Lower leg skin (tissue), 3 donors: ENCODE results near the gene LRRC36.

Source experiments
- POLR2A ChIP-seq, 2 donors: fragments of 450-650 bp; IDR thresholded peaks; one replicate each; pipeline ENCODE4 v1.6.1; 2016 to 2017; ENCODE audit warnings: antibody characterized with exemption in 2 of 2, mild to moderate bottlenecking in 1 of 2, moderate library complexity in 1 of 2
- TF ChIP-seq, protein P1 (sequence below), 3 donors: fragments of 450-650 bp; IDR thresholded peaks; one replicate each; pipeline ENCODE4 v1.5.1; 2016; ENCODE audit warnings: antibody characterized with exemption in 3 of 3, mild to moderate bottlenecking in 3 of 3, moderate library complexity in 2 of 3

DNA sequence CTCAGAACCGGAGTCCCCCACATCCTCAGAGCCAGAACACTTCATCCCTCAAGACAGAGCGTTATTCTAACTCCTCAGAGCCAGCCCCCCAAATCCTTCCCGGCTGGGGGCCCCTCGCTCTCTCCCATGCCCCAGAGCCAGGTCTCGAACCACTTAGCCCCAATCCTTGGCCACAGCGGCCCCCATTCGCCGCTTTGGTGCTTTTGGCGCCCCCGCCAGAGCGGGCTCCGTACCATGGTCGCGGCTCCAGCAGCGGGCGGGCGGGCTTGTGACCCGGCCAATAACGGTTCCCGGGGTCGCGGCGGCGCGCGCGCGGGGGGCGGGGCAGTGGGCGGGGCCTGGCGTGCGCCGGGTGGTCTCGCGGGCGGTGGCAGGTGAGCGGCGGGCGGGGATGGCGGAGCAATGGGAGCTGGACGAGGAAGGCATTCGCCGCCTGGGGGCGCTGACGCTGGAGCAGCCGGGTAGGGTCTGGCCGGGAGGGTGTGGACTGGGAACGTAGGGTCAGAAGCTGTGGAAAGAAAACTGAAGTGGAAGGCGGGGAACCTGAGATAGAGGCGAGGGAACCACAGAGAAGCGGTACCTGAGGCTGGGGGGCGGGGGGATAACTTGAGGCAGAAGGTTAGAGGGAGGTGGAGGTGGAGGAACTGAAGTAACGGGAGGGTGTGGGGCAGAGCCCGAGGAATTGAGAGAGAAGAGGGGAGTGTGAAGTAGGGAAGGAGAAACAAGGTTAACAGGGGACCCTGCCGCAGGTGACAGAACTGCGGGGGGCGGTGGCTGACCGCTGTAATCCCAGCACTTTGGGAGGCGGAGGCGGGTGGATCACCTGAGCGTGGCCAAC, at the start of gene LRRC36, which contains the start of gene KCTD19:
- TF ChIP-seq, protein P1, sequence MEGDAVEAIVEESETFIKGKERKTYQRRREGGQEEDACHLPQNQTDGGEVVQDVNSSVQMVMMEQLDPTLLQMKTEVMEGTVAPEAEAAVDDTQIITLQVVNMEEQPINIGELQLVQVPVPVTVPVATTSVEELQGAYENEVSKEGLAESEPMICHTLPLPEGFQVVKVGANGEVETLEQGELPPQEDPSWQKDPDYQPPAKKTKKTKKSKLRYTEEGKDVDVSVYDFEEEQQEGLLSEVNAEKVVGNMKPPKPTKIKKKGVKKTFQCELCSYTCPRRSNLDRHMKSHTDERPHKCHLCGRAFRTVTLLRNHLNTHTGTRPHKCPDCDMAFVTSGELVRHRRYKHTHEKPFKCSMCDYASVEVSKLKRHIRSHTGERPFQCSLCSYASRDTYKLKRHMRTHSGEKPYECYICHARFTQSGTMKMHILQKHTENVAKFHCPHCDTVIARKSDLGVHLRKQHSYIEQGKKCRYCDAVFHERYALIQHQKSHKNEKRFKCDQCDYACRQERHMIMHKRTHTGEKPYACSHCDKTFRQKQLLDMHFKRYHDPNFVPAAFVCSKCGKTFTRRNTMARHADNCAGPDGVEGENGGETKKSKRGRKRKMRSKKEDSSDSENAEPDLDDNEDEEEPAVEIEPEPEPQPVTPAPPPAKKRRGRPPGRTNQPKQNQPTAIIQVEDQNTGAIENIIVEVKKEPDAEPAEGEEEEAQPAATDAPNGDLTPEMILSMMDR (IDR thresholded peaks at IDR 0.05) = no peak
- no peak for TF ChIP-seq POLR2A (IDR thresholded peaks at IDR 0.05)
